ENCODE measurements around the gene TUBB2A.
"Not testable (repeated sequence)": the region's sequence is repeated elsewhere in the genome, so short reads cannot be mapped to it uniquely, and the experiment has no call there.

DNA sequence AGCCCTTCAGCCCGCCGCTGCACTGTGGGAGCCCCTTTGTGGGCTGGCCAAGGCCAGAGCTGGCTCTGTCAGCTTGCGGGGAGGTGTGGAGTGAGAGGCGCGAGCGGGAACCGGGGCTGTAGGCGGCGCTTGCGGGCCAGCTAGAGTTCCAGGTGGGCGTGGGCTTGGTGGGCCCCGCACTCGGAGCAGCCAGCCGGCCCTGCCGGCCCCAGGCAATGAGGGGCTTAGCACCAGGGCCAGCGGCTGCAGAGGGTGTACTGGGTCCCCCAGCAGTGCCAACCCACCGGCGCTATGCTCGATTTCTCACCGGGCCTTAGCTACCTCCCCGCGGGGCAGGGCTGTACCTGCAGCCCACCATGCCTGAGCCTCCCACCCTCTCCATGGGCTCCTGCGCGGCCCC lies 13.3 kb upstream of the TUBB2A start:
- not testable (repeated sequence) for TF ChIP-seq POLR2A (IDR thresholded peaks at IDR 0.05)
- TF ChIP-seq, protein P1, sequence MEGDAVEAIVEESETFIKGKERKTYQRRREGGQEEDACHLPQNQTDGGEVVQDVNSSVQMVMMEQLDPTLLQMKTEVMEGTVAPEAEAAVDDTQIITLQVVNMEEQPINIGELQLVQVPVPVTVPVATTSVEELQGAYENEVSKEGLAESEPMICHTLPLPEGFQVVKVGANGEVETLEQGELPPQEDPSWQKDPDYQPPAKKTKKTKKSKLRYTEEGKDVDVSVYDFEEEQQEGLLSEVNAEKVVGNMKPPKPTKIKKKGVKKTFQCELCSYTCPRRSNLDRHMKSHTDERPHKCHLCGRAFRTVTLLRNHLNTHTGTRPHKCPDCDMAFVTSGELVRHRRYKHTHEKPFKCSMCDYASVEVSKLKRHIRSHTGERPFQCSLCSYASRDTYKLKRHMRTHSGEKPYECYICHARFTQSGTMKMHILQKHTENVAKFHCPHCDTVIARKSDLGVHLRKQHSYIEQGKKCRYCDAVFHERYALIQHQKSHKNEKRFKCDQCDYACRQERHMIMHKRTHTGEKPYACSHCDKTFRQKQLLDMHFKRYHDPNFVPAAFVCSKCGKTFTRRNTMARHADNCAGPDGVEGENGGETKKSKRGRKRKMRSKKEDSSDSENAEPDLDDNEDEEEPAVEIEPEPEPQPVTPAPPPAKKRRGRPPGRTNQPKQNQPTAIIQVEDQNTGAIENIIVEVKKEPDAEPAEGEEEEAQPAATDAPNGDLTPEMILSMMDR (IDR thresholded peaks at IDR 0.05), result not testable (repeated sequence)

Measured in esophagus squamous epithelium (tissue), 4 donors.